T-helper 1 cell treated with Interleukin-12 subunit alpha and Interleukin-12 subunit beta and Interleukin-4 antibody, amounts not matched to agents 30 μg/mL and 1 μg/mL, for 36 hours (primary cell): ENCODE results near the gene TAB3.

Experiments
- H3K27ac Mint-ChIP-seq: one replicate; pipeline ENCODE4 v1.8.0; 2021; ENCODE audit warnings: mild to moderate bottlenecking, mixed read lengths
- H3K27me3 Mint-ChIP-seq: one replicate; pipeline ENCODE4 v1.8.0; 2021; ENCODE audit warnings: low read depth, mixed read lengths
- H3K36me3 Mint-ChIP-seq: one replicate; pipeline ENCODE4 v1.8.0; 2021; ENCODE audit warnings: low read depth, mixed read lengths
- H3K4me1 Mint-ChIP-seq: one replicate; pipeline ENCODE4 v1.8.0; 2021; ENCODE audit warnings: low read depth, mixed read lengths
- H3K4me3 Mint-ChIP-seq: one replicate; pipeline ENCODE4 v1.8.0; 2021; ENCODE audit warnings: mild to moderate bottlenecking, moderate library complexity, mixed read lengths
- H3K9me3 Mint-ChIP-seq: one replicate; pipeline ENCODE4 v1.8.0; 2021; ENCODE audit warnings: mixed read lengths

The TAB3 gene

DNA sequence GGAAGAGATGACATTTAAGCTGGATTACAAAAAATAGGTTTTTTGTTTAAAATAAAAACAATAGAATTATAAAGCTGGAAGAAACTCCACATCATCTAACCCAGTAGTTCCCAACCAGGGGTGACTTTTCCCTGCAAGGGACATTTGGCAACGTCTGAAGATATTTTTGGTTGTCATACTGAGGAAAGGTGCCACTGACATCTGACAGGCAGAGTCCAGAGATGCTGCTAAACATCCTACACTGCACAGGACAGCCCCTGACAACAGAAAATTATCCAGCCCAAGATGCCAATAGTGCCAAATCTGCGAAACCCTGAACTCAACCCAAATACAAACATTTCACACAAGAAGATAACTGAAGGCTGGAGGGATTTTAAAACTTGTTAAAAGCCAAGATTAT lies 18.5 kb downstream of the TAB3 start:
- no peaks in the 10 kb centered on the region for H3K9me3 Mint-ChIP-seq
- H3K27ac Mint-ChIP-seq, result no peak overlapping the region
- peaks cover 3% of the 10 kb centered on the region for H3K4me1 Mint-ChIP-seq
- peaks cover 2% of the 10 kb centered on the region for H3K36me3 Mint-ChIP-seq
- H3K4me3 Mint-ChIP-seq, result no peak overlapping the region
- H3K27me3 Mint-ChIP-seq, result no peaks in the 10 kb centered on the region

DNA sequence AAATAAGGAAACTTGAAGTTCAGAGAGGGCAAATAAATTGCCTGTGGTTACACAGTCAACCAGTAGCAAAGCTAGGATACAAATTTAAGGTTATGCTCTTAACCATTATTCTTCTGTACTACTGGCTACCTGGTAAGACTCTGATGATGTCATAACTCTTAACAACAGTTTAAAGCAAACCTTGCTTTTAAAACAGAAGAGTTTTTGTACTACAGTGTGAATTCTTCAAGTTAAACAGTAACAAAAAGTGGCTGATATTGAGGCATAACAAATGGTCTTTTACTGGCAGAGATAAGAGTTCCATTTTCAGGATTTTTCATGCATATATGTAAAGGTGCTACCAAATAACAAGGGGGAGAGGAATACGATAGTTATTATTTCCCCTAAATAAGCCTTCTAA lies 23.4 kb downstream of the TAB3 start:
- Mint-ChIP-seq H3K36me3 (peaks cover 4% of the 10 kb centered on the region), H3K4me3 (no peak overlapping the region), H3K9me3 (no peaks in the 10 kb centered on the region), H3K27me3 (no peaks in the 10 kb centered on the region), H3K27ac (no peak overlapping the region), H3K4me1 (no peaks in the 10 kb centered on the region)

DNA sequence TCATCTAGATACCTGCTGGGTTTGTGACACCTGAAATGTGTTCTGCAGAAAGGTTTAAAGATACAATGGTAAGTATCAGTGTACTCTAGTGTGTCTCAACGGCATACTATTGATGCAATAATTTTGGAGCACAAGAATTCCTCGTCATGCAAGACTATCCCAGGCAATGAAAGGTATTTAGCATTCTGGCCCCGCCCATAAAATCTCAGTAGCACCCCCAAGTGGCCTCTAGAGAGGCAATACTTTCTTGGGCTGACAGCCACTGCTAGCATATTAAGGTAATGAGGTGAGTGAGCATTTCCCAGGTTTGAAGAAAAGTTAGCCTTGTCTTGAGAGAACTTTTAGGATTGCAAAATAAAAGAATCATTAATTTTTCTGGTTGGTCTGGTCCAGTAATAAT lies 24.0 kb downstream of the TAB3 start:
- Mint-ChIP-seq H3K4me1 (no peaks in the 10 kb centered on the region), H3K27ac (no peak overlapping the region), H3K9me3 (no peaks in the 10 kb centered on the region), H3K36me3 (peaks cover 4% of the 10 kb centered on the region), H3K4me3 (no peak overlapping the region), H3K27me3 (no peaks in the 10 kb centered on the region)

DNA sequence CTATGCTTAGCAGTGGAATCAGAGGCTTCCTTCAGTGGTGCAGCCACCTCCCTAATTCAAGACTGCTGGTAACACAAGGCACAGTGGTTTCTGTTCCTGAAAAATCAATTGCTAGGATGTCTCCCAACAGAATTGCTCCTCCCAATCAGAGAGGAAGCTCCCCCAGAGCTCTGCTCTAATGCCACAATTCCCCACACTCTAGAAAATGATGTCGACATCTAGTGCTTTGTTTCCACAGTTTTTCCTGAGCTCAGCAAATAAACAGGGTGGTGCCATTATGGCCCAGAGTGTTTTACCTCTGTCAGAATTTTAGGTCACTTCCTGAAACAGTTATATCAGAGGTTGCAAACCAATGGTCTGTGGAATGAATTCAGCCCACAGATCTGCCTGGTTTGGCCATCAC lies 24.7 kb downstream of the TAB3 start:
- Mint-ChIP-seq H3K4me1 (no peaks in the 10 kb centered on the region), H3K9me3 (no peaks in the 10 kb centered on the region), H3K27me3 (no peaks in the 10 kb centered on the region), H3K4me3 (no peak overlapping the region), H3K27ac (no peak overlapping the region), H3K36me3 (peaks cover 8% of the 10 kb centered on the region)

DNA sequence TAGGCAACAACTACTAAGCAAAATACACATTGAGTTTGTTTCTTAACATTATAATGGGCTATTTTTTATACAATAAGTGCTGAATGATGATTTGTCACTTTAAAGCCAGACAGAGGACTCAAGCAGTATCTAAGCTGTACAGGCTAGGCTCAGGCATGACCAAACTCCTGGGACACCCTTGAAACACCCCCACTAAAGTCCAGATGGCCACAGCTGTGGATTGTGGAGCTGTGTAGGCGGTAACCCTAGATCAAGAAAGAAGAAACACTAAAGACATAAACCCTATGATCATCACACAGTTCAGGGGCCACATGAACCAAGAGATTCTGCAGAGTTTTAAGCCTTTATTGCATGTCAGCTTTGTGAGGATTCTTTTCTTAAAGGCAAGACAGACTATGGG lies 25.1 kb downstream of the TAB3 start:
- H3K9me3 Mint-ChIP-seq, result no peaks in the 10 kb centered on the region
- H3K4me1 Mint-ChIP-seq, result no peaks in the 10 kb centered on the region
- no peak overlapping the region for H3K27ac Mint-ChIP-seq
- H3K27me3 Mint-ChIP-seq, result no peaks in the 10 kb centered on the region
- H3K36me3 Mint-ChIP-seq, result peaks cover 8% of the 10 kb centered on the region
- H3K4me3 Mint-ChIP-seq, result no peak overlapping the region

DNA sequence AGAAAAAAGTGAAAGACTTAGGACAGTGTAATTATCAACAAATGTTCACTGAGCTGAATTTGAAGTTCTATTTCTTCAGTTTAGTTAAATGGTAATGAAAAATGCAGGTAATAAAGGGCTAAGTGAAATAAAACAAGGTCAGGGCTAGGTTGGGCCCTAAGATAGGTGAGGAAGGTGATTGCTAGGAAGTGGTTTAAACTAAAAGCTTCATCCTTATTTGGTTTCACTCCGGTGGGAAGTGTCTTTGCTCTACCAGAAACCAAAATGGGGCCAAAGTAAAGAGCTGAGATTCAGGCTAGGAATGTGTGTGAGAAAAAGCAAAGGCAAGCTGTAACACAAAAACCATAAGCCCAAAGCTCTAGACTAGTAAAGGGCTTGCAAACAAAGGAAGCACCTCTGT lies 31.0 kb downstream of the TAB3 start:
- Mint-ChIP-seq H3K9me3 (no peaks in the 10 kb centered on the region), H3K27me3 (no peaks in the 10 kb centered on the region), H3K4me1 (peaks cover 3% of the 10 kb centered on the region), H3K27ac (no peak overlapping the region), H3K4me3 (no peak overlapping the region), H3K36me3 (peaks cover 27% of the 10 kb centered on the region)

DNA sequence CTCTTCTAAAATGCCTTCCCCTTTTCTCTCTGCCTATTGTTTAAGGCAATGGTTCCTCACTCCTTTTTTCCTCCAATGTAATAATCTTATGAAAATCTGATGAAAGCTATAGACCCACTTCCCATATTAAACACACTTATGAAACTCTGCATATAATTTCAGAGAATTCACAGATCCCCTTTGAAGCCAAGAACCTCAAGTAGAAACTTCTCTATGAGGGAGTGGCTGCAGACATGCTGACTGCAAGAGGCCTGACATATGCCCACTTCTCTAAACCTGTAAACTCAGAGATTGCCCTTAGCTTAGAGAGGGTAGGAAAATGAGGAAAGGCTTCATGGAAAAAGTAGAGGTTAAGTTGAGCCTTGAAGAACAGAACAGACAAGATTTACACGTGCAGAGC lies 37.6 kb downstream of the TAB3 start:
- H3K27me3 Mint-ChIP-seq, result no peaks in the 10 kb centered on the region
- H3K4me3 Mint-ChIP-seq, result no peak overlapping the region
- no peaks in the 10 kb centered on the region for H3K9me3 Mint-ChIP-seq
- H3K4me1 Mint-ChIP-seq, result peaks cover 3% of the 10 kb centered on the region
- H3K36me3 Mint-ChIP-seq, result peaks cover 31% of the 10 kb centered on the region
- H3K27ac Mint-ChIP-seq, result no peak overlapping the region

DNA sequence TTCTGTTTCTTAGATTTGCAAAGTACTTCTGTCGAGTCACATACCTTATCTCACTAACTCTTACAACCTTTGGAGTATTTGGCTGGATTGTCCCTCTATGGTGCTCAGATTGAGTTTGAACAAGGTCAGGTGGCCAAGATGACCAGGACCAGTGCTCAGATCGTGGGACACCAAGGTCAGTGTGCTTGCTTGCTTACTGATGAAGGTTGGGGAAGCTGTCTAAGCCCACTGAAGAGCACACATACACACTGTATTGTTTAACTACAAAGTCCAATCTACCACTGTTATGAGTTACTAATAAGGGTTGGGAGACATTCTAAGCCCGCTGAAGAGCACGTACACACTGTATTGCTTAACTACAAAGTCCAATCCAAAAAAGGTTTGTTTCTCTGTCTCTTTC lies 53.7 kb downstream of the TAB3 start:
- peaks cover 39% of the 10 kb centered on the region for H3K36me3 Mint-ChIP-seq
- no peak overlapping the region for H3K27ac Mint-ChIP-seq
- H3K4me1 Mint-ChIP-seq, result peaks cover 17% of the 10 kb centered on the region
- no peaks in the 10 kb centered on the region for H3K27me3 Mint-ChIP-seq
- no peaks in the 10 kb centered on the region for H3K9me3 Mint-ChIP-seq
- H3K4me3 Mint-ChIP-seq, result no peak overlapping the region

DNA sequence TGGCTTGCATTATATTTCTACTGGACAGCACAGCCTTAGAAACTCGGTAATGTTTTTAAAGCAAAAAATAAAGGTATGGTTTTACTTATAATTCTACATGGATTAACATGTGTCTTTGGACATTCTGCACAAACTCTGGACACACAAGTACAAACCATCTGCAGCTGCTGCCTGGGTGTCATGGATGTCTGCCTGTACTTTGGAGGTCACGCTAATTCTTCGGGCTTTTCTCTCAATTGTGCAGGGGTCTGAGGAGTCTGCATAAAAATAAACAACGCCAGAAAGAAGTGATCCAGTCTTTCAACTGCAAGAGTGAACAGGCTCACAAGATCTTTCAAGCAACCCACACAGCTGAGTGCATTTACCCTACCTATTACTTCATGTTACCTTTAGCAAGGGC lies 55.2 kb downstream of the TAB3 start:
- Mint-ChIP-seq H3K27ac (no peak overlapping the region), H3K36me3 (peaks cover 33% of the 10 kb centered on the region), H3K9me3 (no peaks in the 10 kb centered on the region), H3K4me1 (peaks cover 17% of the 10 kb centered on the region), H3K4me3 (no peak overlapping the region), H3K27me3 (no peaks in the 10 kb centered on the region)

DNA sequence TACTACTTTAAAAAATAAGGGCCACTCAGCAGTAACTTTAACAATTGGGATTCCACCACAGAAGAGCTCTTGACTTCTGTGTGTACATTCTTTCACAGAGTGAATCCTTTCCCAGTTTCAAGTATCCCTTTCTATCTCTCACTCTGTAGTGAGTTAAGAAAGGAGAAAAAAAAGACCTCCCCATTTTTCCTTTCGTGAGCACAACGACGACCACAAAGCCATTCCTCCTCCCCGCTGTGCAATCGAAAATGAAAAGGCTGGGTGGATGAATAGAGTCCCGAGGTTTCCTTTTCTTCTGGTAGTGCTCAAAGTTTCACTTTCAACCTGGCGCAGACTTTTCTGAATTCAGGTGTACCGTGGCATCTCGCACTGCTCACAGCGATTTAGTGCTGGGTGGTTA lies 58.0 kb downstream of the TAB3 start:
- Mint-ChIP-seq H3K27ac (peak overlapping the region; percentile 86), H3K27me3 (no peaks in the 10 kb centered on the region), H3K9me3 (no peaks in the 10 kb centered on the region), H3K36me3 (peaks cover 29% of the 10 kb centered on the region), H3K4me1 (peaks cover 19% of the 10 kb centered on the region), H3K4me3 (peak overlapping the region; percentile 79)

DNA sequence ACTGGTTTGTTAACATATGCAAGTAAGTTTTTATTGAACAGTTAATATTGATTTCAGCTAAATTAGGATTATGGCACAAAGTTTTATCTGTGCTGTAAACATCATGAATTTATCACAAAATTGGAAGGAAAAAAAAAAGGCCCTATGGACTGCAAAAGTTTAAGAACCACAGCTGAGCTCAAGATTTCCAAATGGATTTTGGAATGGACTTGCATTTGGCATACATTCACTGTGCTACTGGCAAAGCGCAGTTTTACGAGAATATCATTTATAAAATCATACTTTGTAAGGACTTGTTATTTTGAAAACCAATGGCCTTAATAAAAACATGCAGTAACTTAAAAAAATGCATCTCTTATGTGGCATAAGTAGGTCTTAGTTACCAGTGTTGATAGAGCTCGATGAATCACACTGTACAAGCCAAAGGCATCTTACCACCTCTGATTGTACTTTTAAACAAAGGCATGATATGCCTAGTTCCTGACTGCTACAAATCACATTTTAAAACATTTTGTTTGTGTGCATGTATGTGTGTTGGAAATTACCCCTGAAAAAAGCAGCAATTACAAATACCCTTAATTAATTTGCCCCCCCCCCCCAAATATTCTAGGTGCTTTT lies 58.6 kb downstream of the TAB3 start:
- H3K27ac Mint-ChIP-seq, result no peak overlapping the region
- no peaks in the 10 kb centered on the region for H3K27me3 Mint-ChIP-seq
- no peaks in the 10 kb centered on the region for H3K9me3 Mint-ChIP-seq
- H3K4me3 Mint-ChIP-seq, result no peak overlapping the region
- H3K4me1 Mint-ChIP-seq, result peaks cover 25% of the 10 kb centered on the region
- peaks cover 25% of the 10 kb centered on the region for H3K36me3 Mint-ChIP-seq

DNA sequence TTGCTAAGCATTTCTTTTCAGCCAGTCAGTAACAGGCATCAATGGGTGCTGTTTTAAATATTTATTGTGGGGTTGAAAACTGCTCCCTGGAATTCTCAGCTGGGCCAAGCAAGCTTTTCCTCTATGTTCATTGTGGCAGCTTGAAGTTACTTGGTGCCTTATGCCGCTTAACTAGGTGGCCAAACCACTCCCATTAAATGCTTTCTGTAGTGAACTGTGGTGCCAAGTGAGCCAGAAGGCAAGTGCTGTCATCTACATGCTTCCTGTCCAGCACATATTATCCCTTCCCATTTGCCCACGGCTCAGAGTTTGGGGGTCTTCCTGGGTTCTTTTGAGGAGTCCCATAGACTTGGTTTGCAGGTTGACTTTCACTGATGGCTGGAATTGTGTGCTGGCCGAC lies 64.8 kb downstream of the TAB3 start:
- H3K27ac Mint-ChIP-seq, result no peak overlapping the region
- no peak overlapping the region for H3K4me3 Mint-ChIP-seq
- no peaks in the 10 kb centered on the region for H3K27me3 Mint-ChIP-seq
- H3K36me3 Mint-ChIP-seq, result peaks cover 5% of the 10 kb centered on the region
- H3K4me1 Mint-ChIP-seq, result peaks cover 10% of the 10 kb centered on the region
- no peaks in the 10 kb centered on the region for H3K9me3 Mint-ChIP-seq

DNA sequence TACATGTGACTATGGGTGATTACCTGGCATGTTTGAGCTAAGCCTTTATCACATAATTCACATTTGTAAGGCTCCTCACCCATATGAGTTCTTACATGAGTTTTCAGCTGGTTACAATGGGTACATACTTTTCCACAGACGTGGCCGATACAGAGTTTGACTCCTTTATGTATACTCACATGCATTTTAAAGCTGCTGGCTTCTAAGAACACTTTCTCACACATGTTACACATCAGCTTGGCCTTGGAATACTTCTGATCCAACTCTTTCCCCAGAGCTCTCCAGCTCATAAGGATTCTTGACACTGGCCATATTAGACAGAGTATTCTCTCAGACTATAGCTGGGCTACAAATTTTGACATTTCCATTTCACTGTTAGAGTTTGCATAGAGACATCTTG lies 66.3 kb downstream of the TAB3 start:
- no peak overlapping the region for H3K27ac Mint-ChIP-seq
- no peaks in the 10 kb centered on the region for H3K27me3 Mint-ChIP-seq
- H3K4me1 Mint-ChIP-seq, result peaks cover 10% of the 10 kb centered on the region
- no peaks in the 10 kb centered on the region for H3K9me3 Mint-ChIP-seq
- no peak overlapping the region for H3K4me3 Mint-ChIP-seq
- H3K36me3 Mint-ChIP-seq, result peaks cover 2% of the 10 kb centered on the region

DNA sequence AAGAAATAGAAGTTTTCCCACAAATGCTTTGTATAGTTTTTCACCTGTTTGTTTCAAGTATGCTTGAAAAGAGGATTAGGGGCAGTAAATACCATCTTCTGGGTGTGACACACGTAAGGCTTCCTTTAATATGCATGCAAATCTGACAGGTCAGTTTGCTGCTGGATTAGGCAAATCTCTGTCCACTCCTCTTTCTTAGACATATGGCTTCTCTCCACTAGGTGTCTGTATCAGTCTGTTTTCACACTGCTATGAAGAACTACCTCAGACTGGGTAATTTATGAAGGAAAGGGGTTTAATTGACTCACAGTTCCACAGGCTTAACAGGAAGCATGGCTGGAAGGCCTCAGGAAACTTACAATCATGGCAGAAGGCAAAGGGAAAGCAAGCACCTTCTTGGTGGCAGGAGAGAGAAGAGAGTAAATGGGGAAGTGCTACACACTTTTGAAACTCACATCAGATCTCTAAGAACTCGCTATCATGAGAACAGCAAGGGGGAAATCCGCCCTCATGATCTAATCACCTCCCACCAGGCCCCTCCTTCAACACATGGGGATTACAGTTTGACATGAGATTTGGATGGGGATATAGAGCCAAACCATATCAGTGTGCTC lies 66.9 kb downstream of the TAB3 start:
- no peaks in the 10 kb centered on the region for H3K27me3 Mint-ChIP-seq
- H3K9me3 Mint-ChIP-seq, result no peaks in the 10 kb centered on the region
- H3K36me3 Mint-ChIP-seq, result peaks cover 2% of the 10 kb centered on the region
- H3K4me3 Mint-ChIP-seq, result no peak overlapping the region
- H3K27ac Mint-ChIP-seq, result no peak overlapping the region
- H3K4me1 Mint-ChIP-seq, result peaks cover 10% of the 10 kb centered on the region

DNA sequence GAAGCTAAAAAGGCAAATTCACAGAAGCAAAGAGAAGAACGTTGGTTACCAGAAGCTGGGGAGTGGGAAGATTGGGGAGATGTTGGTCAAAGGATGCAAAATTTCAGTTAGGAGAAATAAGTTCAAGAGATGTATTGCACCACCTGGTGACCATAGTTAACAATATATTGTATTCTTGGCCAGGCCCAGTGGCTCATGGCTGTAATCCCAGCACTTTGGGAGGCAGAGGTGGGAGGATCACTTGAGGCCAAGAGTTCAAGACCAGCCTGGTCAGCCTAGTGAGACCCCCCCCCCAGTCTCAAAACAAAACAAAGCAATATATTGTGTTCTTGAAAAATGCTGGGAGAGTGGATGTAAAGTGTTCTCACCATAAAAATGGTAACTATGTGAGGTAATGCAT lies 67.9 kb downstream of the TAB3 start:
- H3K9me3 Mint-ChIP-seq, result no peaks in the 10 kb centered on the region
- no peak overlapping the region for H3K27ac Mint-ChIP-seq
- no peak overlapping the region for H3K4me3 Mint-ChIP-seq
- no peaks in the 10 kb centered on the region for H3K36me3 Mint-ChIP-seq
- H3K27me3 Mint-ChIP-seq, result no peaks in the 10 kb centered on the region
- peaks cover 8% of the 10 kb centered on the region for H3K4me1 Mint-ChIP-seq

DNA sequence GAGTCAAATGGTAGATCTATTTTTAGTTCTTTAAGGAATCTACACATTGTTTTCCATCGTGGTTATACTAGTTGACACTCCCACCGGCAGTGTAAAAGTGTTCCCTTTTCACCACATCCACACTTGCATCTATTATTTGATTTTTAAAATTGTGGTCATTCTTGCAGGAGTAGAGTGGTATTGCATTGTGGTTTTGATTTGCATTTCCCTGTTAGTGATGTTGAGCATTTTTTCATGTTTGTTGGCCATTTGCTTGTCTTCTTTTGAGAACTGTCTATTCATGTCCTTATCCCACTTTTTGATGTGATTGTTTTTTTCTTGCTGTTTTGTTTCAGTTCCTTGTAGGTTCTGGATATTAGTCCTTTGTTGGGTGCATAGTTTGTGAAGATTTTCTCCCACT lies 70.0 kb downstream of the TAB3 start:
- Mint-ChIP-seq H3K4me1 (peaks cover 2% of the 10 kb centered on the region), H3K9me3 (no peaks in the 10 kb centered on the region), H3K4me3 (no peak overlapping the region), H3K27me3 (no peaks in the 10 kb centered on the region), H3K36me3 (no peaks in the 10 kb centered on the region), H3K27ac (no peak overlapping the region)
